ENCODE data around the gene MRM1. TPM values are rescaled to one million over a fixed set of nuclear protein-coding genes. Genes with fewer than 3 reads are reported as not detected.

MRM1 gene
- total RNA-seq, 3 donors from 2014 or later (not counting 1 experiment from before 2014, with no cell fraction given), result 1.3 to 2.8 (median 1.7) TPM

GRCh38 chr17:36594626-36595401 is 6.6 kb upstream of the MRM1 start:
- 95% methylated on average over 13 of the region's 13 CpGs for WGBS (ENCODE audit: insufficient coverage)
- peaks cover 0 to 5% of the 10 kb centered on the region in 2 donors for H3K27me3 Mint-ChIP-seq (ENCODE audit: low read depth in 2 of 2)
- intact Hi-C loops (cut with micrococcal nuclease), result no loop called here

GRCh38 chr17:36597226-36597625 is 4.2 kb upstream of the MRM1 start:
- H3K4me3 Mint-ChIP-seq, result peak overlapping the region; percentile 50
- peaks cover 14 to 24% of the 10 kb centered on the region in 2 donors for H3K4me1 Mint-ChIP-seq
- WGBS (ENCODE audit: insufficient coverage), result 95% methylated on average over 6 of the region's 6 CpGs
- Histone ChIP-seq H3K36me3 (ENCODE audit: control insufficient read depth, insufficient read depth, low read length) (no peaks in the 10 kb centered on the region), H3K4me1 (ENCODE audit: control insufficient read depth, insufficient read depth, low read length) (peaks cover 24% of the 10 kb centered on the region), H3K27ac (ENCODE audit: low read length) (no peak overlapping the region), H3K4me3 (ENCODE audit: low read length) (no peak overlapping the region), H3K27me3 (ENCODE audit: control insufficient read depth, insufficient read depth, low read length) (no peaks in the 10 kb centered on the region), H3K9me3 (ENCODE audit: control insufficient read depth, insufficient read depth, low read length) (no peaks in the 10 kb centered on the region)
- DNase-seq (no peak), ATAC-seq (no peak)
- intact Hi-C loops (cut with micrococcal nuclease), result no loop called here
- no peaks in the 10 kb centered on the region for H3K36me3 Mint-ChIP-seq
- H3K9me3 Mint-ChIP-seq, result no peaks in the 10 kb centered on the region
- TF ChIP-seq CTCF (IDR thresholded peaks at IDR 0.05), result no peak
- H3K27ac Mint-ChIP-seq, result no peak overlapping the region
- H3K27me3 Mint-ChIP-seq (ENCODE audit: low read depth in 2 of 2), result peaks cover 0 to 5% of the 10 kb centered on the region in 2 donors

More at GRCh38 chr17:36594626-36595401, 6.6 kb upstream of the MRM1 start:
- H3K4me3 Mint-ChIP-seq, result no peak overlapping the region
- no peaks in the 10 kb centered on the region for H3K9me3 ChIP-seq (ENCODE audit: control insufficient read depth, insufficient read depth, low read length)
- H3K9me3 Mint-ChIP-seq, result no peaks in the 10 kb centered on the region
- H3K36me3 Mint-ChIP-seq, result no peaks in the 10 kb centered on the region
- ATAC-seq (no peak), DNase-seq (no peak)
- peaks cover 9 to 30% of the 10 kb centered on the region in 2 donors for H3K4me1 Mint-ChIP-seq
- no peaks in the 10 kb centered on the region for H3K36me3 ChIP-seq (ENCODE audit: control insufficient read depth, insufficient read depth, low read length)
- no peak overlapping the region for H3K27ac ChIP-seq (ENCODE audit: low read length)
- no peak overlapping the region for H3K27ac Mint-ChIP-seq
- H3K4me1 ChIP-seq (ENCODE audit: control insufficient read depth, insufficient read depth, low read length), result peaks cover 17% of the 10 kb centered on the region
- no peaks in the 10 kb centered on the region for H3K27me3 ChIP-seq (ENCODE audit: control insufficient read depth, insufficient read depth, low read length)
- TF ChIP-seq CTCF (IDR thresholded peaks at IDR 0.05), result no peak
- no peak overlapping the region for H3K4me3 ChIP-seq (ENCODE audit: low read length)

GRCh38 chr17:36597866-36598777 is 3.3 kb upstream of the MRM1 start:
- no peak for TF ChIP-seq CTCF (IDR thresholded peaks at IDR 0.05)
- H3K4me3 ChIP-seq (ENCODE audit: low read length), result no peak overlapping the region
- no peaks in the 10 kb centered on the region for H3K36me3 Mint-ChIP-seq
- H3K9me3 ChIP-seq (ENCODE audit: control insufficient read depth, insufficient read depth, low read length), result no peaks in the 10 kb centered on the region
- H3K27ac ChIP-seq (ENCODE audit: low read length), result no peak overlapping the region
- 90% methylated on average over 11 of the region's 11 CpGs for WGBS (ENCODE audit: insufficient coverage)
- no peak for ATAC-seq
- no peak for DNase-seq
- intact Hi-C loops (cut with micrococcal nuclease), result no loop called here
- peaks cover 24% of the 10 kb centered on the region for H3K4me1 ChIP-seq (ENCODE audit: control insufficient read depth, insufficient read depth, low read length)
- peak overlapping the region; percentile 10 for H3K4me3 Mint-ChIP-seq
- no peaks in the 10 kb centered on the region for H3K36me3 ChIP-seq (ENCODE audit: control insufficient read depth, insufficient read depth, low read length)
- no peaks in the 10 kb centered on the region for H3K9me3 Mint-ChIP-seq
- H3K27me3 ChIP-seq (ENCODE audit: control insufficient read depth, insufficient read depth, low read length), result no peaks in the 10 kb centered on the region
- peaks cover 0 to 5% of the 10 kb centered on the region in 2 donors for H3K27me3 Mint-ChIP-seq (ENCODE audit: low read depth in 2 of 2)
- no peak overlapping the region for H3K27ac Mint-ChIP-seq
- H3K4me1 Mint-ChIP-seq, result peaks cover 20 to 24% of the 10 kb centered on the region in 2 donors

All from natural killer cell (primary cell).